GM23338 (cell line): Measurements from ENCODE around the gene CCNG2. TPM values are rescaled to one million over a fixed set of nuclear protein-coding genes. Genes with fewer than 3 reads are reported as not detected.

Source experiments
- ATAC-seq: fragments of 200-7000 bp; cut with Tn5 transposase; 3 replicates; pipeline ENCODE4 v1.9.1; 2020
- DNase-seq: peaks from one replicate; pipeline ENCODE4 v3.0.0-alpha.2; 2015; ENCODE audit warnings: low spot score
- H2AFZ ChIP-seq: fragments of 200-600 bp; sonication (generic); 2 replicates; pipeline ENCODE4 v1.8.0; 2016; ENCODE audit warnings: antibody characterized with exemption, mild to moderate bottlenecking, moderate library complexity
- H3F3A ChIP-seq: fragments of 200-600 bp; sonication (generic); replicated peaks from 2 replicates; pipeline ENCODE4 v1.8.0; 2017; ENCODE audit warnings: antibody characterized with exemption, mixed run types, low read depth
- H3K27ac ChIP-seq: fragments of 200-600 bp; sonication (generic); 2 replicates; pipeline ENCODE4 v1.6.1; 2016; ENCODE audit warnings: low read depth
- H3K27me3 ChIP-seq: fragments of 200-600 bp; sonication (generic); 2 replicates; pipeline ENCODE4 v1.8.0; 2016; ENCODE audit warnings: mild to moderate bottlenecking, mixed run types, moderate library complexity; ENCODE audit not compliant: insufficient read depth
- H3K36me3 ChIP-seq: fragments of 200-600 bp; sonication (generic); 2 replicates; pipeline ENCODE4 v1.8.0; 2016; ENCODE audit warnings: mild to moderate bottlenecking; ENCODE audit not compliant: insufficient read depth
- H3K4me1 ChIP-seq: fragments of 200-600 bp; sonication (generic); 2 replicates; pipeline ENCODE4 v1.8.0; 2016; ENCODE audit warnings: mild to moderate bottlenecking, moderate library complexity; ENCODE audit not compliant: insufficient read depth
- H3K4me2 ChIP-seq: fragments of 200-600 bp; sonication (generic); 2 replicates; pipeline ENCODE4 v1.7.1; 2017; ENCODE audit warnings: mixed run types
- H3K4me3 ChIP-seq: fragments of 200-600 bp; sonication (generic); 2 replicates; pipeline ENCODE4 v1.6.1; 2016; ENCODE audit warnings: mixed run types
- H3K79me2 ChIP-seq: fragments of 200-600 bp; sonication (generic); replicated peaks from 2 replicates; pipeline ENCODE4 v1.8.0; 2017; ENCODE audit warnings: mild to moderate bottlenecking; ENCODE audit not compliant: insufficient read depth
- H3K9me2 ChIP-seq: fragments of 200-600 bp; sonication (generic); 2 replicates; pipeline ENCODE4 v1.8.0; 2017; ENCODE audit not compliant: insufficient read depth
- H4K20me1 ChIP-seq: fragments of 200-600 bp; sonication (generic); replicated peaks from 2 replicates; pipeline ENCODE4 v1.8.0; 2017; ENCODE audit warnings: mild to moderate bottlenecking; ENCODE audit not compliant: insufficient read depth
- H3K27ac Mint-ChIP-seq: 2 replicates; pipeline ENCODE4 v1.8.0; 2020; ENCODE audit warnings: inconsistent platforms, mild to moderate bottlenecking, moderate library complexity, mixed read lengths
- H3K27me3 Mint-ChIP-seq: 3 replicates; pipeline ENCODE4 v1.8.0; 2022; ENCODE audit warnings: low read depth, mild to moderate bottlenecking, moderate library complexity, mixed read lengths, inconsistent platforms; ENCODE audit not compliant: insufficient read depth, poor library complexity
- H3K36me3 Mint-ChIP-seq: 3 replicates; pipeline ENCODE4 v1.8.0; 2021; ENCODE audit warnings: low read depth, mild to moderate bottlenecking, inconsistent platforms, moderate library complexity, mixed read lengths
- H3K4me1 Mint-ChIP-seq: 3 replicates; pipeline ENCODE4 v1.8.0; 2020; ENCODE audit warnings: mild to moderate bottlenecking, inconsistent platforms, mixed read lengths
- H3K4me3 Mint-ChIP-seq: 3 replicates; pipeline ENCODE4 v1.8.0; 2021; ENCODE audit warnings: moderate library complexity, mild to moderate bottlenecking, inconsistent platforms, mixed read lengths
- H3K9me3 Mint-ChIP-seq: 3 replicates; pipeline ENCODE4 v1.8.0; 2020; ENCODE audit warnings: moderate library complexity, mild to moderate bottlenecking, inconsistent platforms, mixed read lengths
- CREB1 ChIP-seq: fragments of 250-450 bp; sonication (Bioruptor Pico); IDR thresholded peaks from 2 replicates; pipeline ENCODE4 v1.5.0; 2020; ENCODE audit warnings: low read depth, mild to moderate bottlenecking, moderate library complexity
- CTCF ChIP-seq, 2 experiments: fragments of 200-600 bp in 1 of 2; sonication (generic) in 1 of 2; conservative IDR thresholded peaks; 2 replicates each; pipeline versions ENCODE4 v1.5.1 to v1.6.1; 2016 to 2017; ENCODE audit warnings: antibody characterized with exemption in 2 of 2, low read depth in 2 of 2, mild to moderate bottlenecking in 2 of 2, moderate library complexity in 1 of 2
- ETS1 ChIP-seq: IDR thresholded peaks from 2 replicates; pipeline ENCODE4 v1.6.1; 2016; ENCODE audit warnings: antibody characterized with exemption
- EZH2phosphoT487 ChIP-seq: fragments of 200-600 bp; sonication (generic); IDR thresholded peaks from one replicate; pipeline ENCODE4 v1.8.1; 2018; ENCODE audit warnings: antibody characterized with exemption; ENCODE audit not compliant: unreplicated experiment
- REST ChIP-seq: IDR thresholded peaks from one replicate; pipeline ENCODE4 v1.6.1; 2018; ENCODE audit warnings: antibody characterized with exemption; ENCODE audit not compliant: unreplicated experiment
- ZNF462 ChIP-seq: fragments of 250-450 bp; sonication (Bioruptor Pico); IDR thresholded peaks from 2 replicates; pipeline ENCODE4 v1.5.0; 2020; ENCODE audit warnings: mild to moderate bottlenecking, moderate library complexity
- polyA plus RNA-seq: library from polyadenylated mRNA; unstranded; fragments of >200 nt; fragmentation: Nextera tagmentation; extraction: Ambion mirVana; gene quantifications from 2 replicates; pipeline ENCODE4 v1.2.1, GENCODE V29; 2016
- total RNA-seq: library from RNA; depleted of rRNA; stranded (reverse); fragments of >200 nt; shearing (Covaris generic); gene quantifications from 2 replicates; pipeline ENCODE4 v1.2.3, GENCODE V29; 2014

CCNG2 gene
- total and polyA plus RNA-seq, 2 experiments from 2014 or later, result 7.1 to 16.5 TPM

GRCh38 chr4:77151241-77151640 lies 5.8 kb upstream of the CCNG2 start:
- H3K36me3 Mint-ChIP-seq, result no peaks in the 10 kb centered on the region
- Histone ChIP-seq H3K27me3 (no peaks in the 10 kb centered on the region), H3K27ac (no peak overlapping the region), H3K4me3 (no peak overlapping the region), H3K4me2 (no peak overlapping the region), H3K9me2 (no peaks in the 10 kb centered on the region), H3K4me1 (peaks cover 17% of the 10 kb centered on the region), H4K20me1 (no peaks in the 10 kb centered on the region), H3K36me3 (no peaks in the 10 kb centered on the region), H3F3A (no peaks in the 10 kb centered on the region), H2AFZ (no peak overlapping the region), H3K79me2 (no peaks in the 10 kb centered on the region)
- no peak for DNase-seq
- H3K27me3 Mint-ChIP-seq, result peaks cover 3% of the 10 kb centered on the region
- TF ChIP-seq CREB1 (CRISPR knock-in tag), result no peak
- no peak for TF ChIP-seq ZNF462 (CRISPR knock-in tag)
- TF ChIP-seq ETS1, result no peak
- no peak for TF ChIP-seq CTCF (conservative IDR thresholded peaks at IDR 0.05; ENCODE audit: low read depth in 2 of 2)
- TF ChIP-seq REST, result no peak
- TF ChIP-seq EZH2phosphoT487, result no peak
- peaks cover 39% of the 10 kb centered on the region for H3K4me1 Mint-ChIP-seq
- no peaks in the 10 kb centered on the region for H3K9me3 Mint-ChIP-seq
- no peak overlapping the region for H3K4me3 Mint-ChIP-seq
- no peak for ATAC-seq
- no peak overlapping the region for H3K27ac Mint-ChIP-seq
